WTC11 (cell line): ENCODE results near the gene SPAG5. TPM values are rescaled to one million over a fixed set of nuclear protein-coding genes. Genes with fewer than 3 reads are reported as not detected.

Experiments
- ATAC-seq: fragments of 200-7000 bp; cut with Tn5 transposase; 2 replicates; pipeline ENCODE4 v1.10.0; 2021; ENCODE audit warnings: mild to moderate bottlenecking, moderate library complexity
- CTCF ChIA-PET: fragments of 300-600 bp; sonication (Branson Sonifier 250); formaldehyde crosslinking; loops from one replicate; lab custom pipeline; 2021; ENCODE audit warnings: antibody characterized with exemption; lab: Charles Lee
- POLR2A ChIA-PET: fragments of 350-600 bp; sonication (Branson Sonifier 250); formaldehyde crosslinking; loops from one replicate; lab custom pipeline; 2021; ENCODE audit warnings: antibody characterized with exemption; lab: Charles Lee
- DNase-seq: peaks from one replicate; pipeline ENCODE4 v3.0.0; 2021; ENCODE audit warnings: low spot score
- H3K27ac Mint-ChIP-seq: 2 replicates; pipeline ENCODE4 v1.8.0; 2021; ENCODE audit warnings: mixed read lengths
- H3K27me3 Mint-ChIP-seq: 2 replicates; pipeline ENCODE4 v1.8.0; 2021; ENCODE audit warnings: low read depth, mild to moderate bottlenecking, moderate library complexity, mixed read lengths
- H3K36me3 Mint-ChIP-seq: 2 replicates; pipeline ENCODE4 v1.8.0; 2021; ENCODE audit warnings: mixed read lengths
- H3K4me1 Mint-ChIP-seq: 2 replicates; pipeline ENCODE4 v1.8.0; 2022; ENCODE audit warnings: mixed read lengths
- H3K4me3 Mint-ChIP-seq: 2 replicates; pipeline ENCODE4 v1.8.0; 2021; ENCODE audit warnings: mild to moderate bottlenecking, moderate library complexity, mixed read lengths
- H3K9me3 Mint-ChIP-seq: 2 replicates; pipeline ENCODE4 v1.8.0; 2021; ENCODE audit warnings: mixed read lengths
- ATF3 ChIP-seq: sonication (generic); formaldehyde crosslinking; conservative IDR thresholded peaks from 2 replicates; pipeline ENCODE4 v1.8.1; 2022; ENCODE audit warnings: mild to moderate bottlenecking, missing genetic modification reagents
- E2F1 ChIP-seq: sonication (generic); formaldehyde crosslinking; IDR thresholded peaks from 2 replicates; pipeline ENCODE4 v1.8.0; 2022; ENCODE audit warnings: mild to moderate bottlenecking, missing genetic modification reagents
- JUN ChIP-seq: sonication (generic); formaldehyde crosslinking; IDR thresholded peaks from 2 replicates; pipeline ENCODE4 v1.8.0; 2023; ENCODE audit warnings: mild to moderate bottlenecking, missing genetic modification reagents
- MXD4 ChIP-seq: fragments of 250-450 bp; sonication (Bioruptor Pico); IDR thresholded peaks from 2 replicates; pipeline ENCODE4 v1.8.0; 2021; ENCODE audit warnings: mild to moderate bottlenecking, moderate library complexity, borderline replicate concordance
- NFE2L1 ChIP-seq: sonication (generic); formaldehyde crosslinking; IDR thresholded peaks from 2 replicates; pipeline ENCODE4 v1.8.1; 2023; ENCODE audit warnings: missing genetic modification reagents
- RELA ChIP-seq: sonication (generic); formaldehyde crosslinking; IDR thresholded peaks from 2 replicates; pipeline ENCODE4 v1.8.1; 2022; ENCODE audit warnings: missing genetic modification reagents, mild to moderate bottlenecking, borderline replicate concordance
- TEAD4 ChIP-seq: sonication (generic); formaldehyde crosslinking; IDR thresholded peaks from 2 replicates; pipeline ENCODE4 v1.8.0; 2022; ENCODE audit warnings: mild to moderate bottlenecking, missing genetic modification reagents
- TP53 ChIP-seq: sonication (generic); formaldehyde crosslinking; IDR thresholded peaks from 2 replicates; pipeline ENCODE4 v1.8.1; 2023; ENCODE audit warnings: mild to moderate bottlenecking, missing genetic modification reagents
- ZNF263 ChIP-seq: sonication (generic); formaldehyde crosslinking; IDR thresholded peaks from 2 replicates; pipeline ENCODE4 v1.8.1; 2022; ENCODE audit warnings: low read depth, mild to moderate bottlenecking, moderate library complexity, missing genetic modification reagents
- ZNF317 ChIP-seq: sonication (generic); formaldehyde crosslinking; IDR thresholded peaks from 2 replicates; pipeline ENCODE4 v1.8.1; 2023; ENCODE audit warnings: low read depth, mild to moderate bottlenecking, moderate library complexity, missing genetic modification reagents, borderline replicate concordance
- total RNA-seq: library from RNA; stranded (reverse); gene quantifications from 3 replicates; pipeline ENCODE4 v1.2.3, GENCODE V29; 2021
- TF ChIP-seq, protein P1 (sequence below): sonication (generic); formaldehyde crosslinking; IDR thresholded peaks from 2 replicates; pipeline ENCODE4 v1.8.1; 2022; ENCODE audit warnings: missing genetic modification reagents, borderline replicate concordance
- TF ChIP-seq, protein P2 (sequence below): sonication (generic); formaldehyde crosslinking; IDR thresholded peaks from 2 replicates; pipeline ENCODE4 v1.8.1; 2023; ENCODE audit warnings: mild to moderate bottlenecking, missing genetic modification reagents
- TF ChIP-seq, protein P3 (sequence below): sonication (generic); formaldehyde crosslinking; IDR thresholded peaks from 2 replicates; pipeline ENCODE4 v1.8.1; 2023; ENCODE audit warnings: mild to moderate bottlenecking, missing genetic modification reagents, moderate library complexity
- TF ChIP-seq, protein P4 (sequence below): sonication (generic); formaldehyde crosslinking; conservative IDR thresholded peaks from 2 replicates; pipeline ENCODE4 v1.8.1; 2023; ENCODE audit warnings: mild to moderate bottlenecking, low read depth, missing genetic modification reagents, moderate library complexity
- TF ChIP-seq, protein P5 (sequence below): sonication (generic); formaldehyde crosslinking; IDR thresholded peaks from 2 replicates; pipeline ENCODE4 v1.8.0; 2022; ENCODE audit warnings: mild to moderate bottlenecking, missing genetic modification reagents
- TF ChIP-seq, protein P6 (sequence below): fragments of 250-450 bp; sonication (Bioruptor Pico); IDR thresholded peaks from 2 replicates; pipeline ENCODE4 v1.9.0; 2021; ENCODE audit warnings: mild to moderate bottlenecking, borderline replicate concordance

SPAG5 gene
- total RNA-seq, 1 experiment from 2014 or later: 146 TPM

DNA sequence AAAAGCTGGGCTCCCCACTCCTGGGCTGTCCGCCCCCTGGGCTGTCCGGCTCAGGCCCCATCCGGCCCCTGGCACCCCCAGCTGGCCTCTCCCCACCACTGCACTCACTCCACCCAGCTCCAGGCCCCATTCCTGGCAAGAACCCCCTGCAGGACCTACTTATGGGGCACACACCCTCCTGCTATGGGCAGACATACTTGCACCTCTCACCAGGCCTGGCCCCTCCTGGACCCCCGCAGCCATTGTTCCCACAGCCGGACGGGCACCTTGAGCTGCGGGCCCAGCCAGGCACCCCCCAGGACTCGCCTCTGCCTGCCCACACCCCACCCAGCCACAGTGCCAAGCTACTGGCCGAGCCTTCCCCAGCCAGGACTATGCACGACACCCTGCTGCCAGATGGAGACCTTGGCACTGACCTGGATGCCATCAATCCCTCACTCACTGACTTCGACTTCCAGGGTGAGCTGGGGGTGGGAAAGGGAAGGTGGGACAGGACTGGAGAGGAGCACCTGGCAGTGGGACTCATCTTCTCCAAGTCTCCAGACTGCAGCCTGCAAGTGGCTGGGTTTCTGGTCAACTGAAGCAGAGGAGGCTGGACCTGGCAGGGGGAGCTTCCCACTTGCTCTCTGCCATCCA, 64.0 kb downstream of the SPAG5 start:
- CTCF ChIA-PET: interaction anchor here (0.6 to 1.9 kb wide), 7 partner anchors 11 to 105 kb away, joined by 3 to 12 read pairs (median 4); partner anchors contain the start of genes FOXN1 and UNC119
- H3K4me3 Mint-ChIP-seq: no peak overlapping the region
- DNase-seq: no peak
- H3K27me3 Mint-ChIP-seq: no peaks in the 10 kb centered on the region
- no peaks in the 10 kb centered on the region for H3K36me3 Mint-ChIP-seq
- TF ChIP-seq TEAD4 (CRISPR knock-in tag) (no peak), ZNF263 (CRISPR knock-in tag) (no peak), NFE2L1 (CRISPR knock-in tag) (no peak), TP53 (CRISPR knock-in tag) (no peak), MXD4 (CRISPR knock-in tag) (no peak)
- TF ChIP-seq, protein P1, sequence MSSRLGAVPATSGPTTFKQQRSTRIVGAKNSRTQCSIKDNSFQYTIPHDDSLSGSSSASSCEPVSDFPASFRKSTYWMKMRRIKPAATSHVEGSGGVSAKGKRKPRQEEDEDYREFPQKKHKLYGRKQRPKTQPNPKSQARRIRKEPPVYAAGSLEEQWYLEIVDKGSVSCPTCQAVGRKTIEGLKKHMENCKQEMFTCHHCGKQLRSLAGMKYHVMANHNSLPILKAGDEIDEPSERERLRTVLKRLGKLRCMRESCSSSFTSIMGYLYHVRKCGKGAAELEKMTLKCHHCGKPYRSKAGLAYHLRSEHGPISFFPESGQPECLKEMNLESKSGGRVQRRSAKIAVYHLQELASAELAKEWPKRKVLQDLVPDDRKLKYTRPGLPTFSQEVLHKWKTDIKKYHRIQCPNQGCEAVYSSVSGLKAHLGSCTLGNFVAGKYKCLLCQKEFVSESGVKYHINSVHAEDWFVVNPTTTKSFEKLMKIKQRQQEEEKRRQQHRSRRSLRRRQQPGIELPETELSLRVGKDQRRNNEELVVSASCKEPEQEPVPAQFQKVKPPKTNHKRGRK (CRISPR knock-in tag): no peak
- TF ChIP-seq, protein P2, sequence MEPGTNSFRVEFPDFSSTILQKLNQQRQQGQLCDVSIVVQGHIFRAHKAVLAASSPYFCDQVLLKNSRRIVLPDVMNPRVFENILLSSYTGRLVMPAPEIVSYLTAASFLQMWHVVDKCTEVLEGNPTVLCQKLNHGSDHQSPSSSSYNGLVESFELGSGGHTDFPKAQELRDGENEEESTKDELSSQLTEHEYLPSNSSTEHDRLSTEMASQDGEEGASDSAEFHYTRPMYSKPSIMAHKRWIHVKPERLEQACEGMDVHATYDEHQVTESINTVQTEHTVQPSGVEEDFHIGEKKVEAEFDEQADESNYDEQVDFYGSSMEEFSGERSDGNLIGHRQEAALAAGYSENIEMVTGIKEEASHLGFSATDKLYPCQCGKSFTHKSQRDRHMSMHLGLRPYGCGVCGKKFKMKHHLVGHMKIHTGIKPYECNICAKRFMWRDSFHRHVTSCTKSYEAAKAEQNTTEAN (CRISPR knock-in tag): no peak
- TF ChIP-seq, protein P3, sequence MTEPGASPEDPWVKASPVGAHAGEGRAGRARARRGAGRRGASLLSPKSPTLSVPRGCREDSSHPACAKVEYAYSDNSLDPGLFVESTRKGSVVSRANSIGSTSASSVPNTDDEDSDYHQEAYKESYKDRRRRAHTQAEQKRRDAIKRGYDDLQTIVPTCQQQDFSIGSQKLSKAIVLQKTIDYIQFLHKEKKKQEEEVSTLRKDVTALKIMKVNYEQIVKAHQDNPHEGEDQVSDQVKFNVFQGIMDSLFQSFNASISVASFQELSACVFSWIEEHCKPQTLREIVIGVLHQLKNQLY (CRISPR knock-in tag): no peak
- TF ChIP-seq, protein P4, sequence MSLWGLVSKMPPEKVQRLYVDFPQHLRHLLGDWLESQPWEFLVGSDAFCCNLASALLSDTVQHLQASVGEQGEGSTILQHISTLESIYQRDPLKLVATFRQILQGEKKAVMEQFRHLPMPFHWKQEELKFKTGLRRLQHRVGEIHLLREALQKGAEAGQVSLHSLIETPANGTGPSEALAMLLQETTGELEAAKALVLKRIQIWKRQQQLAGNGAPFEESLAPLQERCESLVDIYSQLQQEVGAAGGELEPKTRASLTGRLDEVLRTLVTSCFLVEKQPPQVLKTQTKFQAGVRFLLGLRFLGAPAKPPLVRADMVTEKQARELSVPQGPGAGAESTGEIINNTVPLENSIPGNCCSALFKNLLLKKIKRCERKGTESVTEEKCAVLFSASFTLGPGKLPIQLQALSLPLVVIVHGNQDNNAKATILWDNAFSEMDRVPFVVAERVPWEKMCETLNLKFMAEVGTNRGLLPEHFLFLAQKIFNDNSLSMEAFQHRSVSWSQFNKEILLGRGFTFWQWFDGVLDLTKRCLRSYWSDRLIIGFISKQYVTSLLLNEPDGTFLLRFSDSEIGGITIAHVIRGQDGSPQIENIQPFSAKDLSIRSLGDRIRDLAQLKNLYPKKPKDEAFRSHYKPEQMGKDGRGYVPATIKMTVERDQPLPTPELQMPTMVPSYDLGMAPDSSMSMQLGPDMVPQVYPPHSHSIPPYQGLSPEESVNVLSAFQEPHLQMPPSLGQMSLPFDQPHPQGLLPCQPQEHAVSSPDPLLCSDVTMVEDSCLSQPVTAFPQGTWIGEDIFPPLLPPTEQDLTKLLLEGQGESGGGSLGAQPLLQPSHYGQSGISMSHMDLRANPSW (CRISPR knock-in tag): no peak
- TF ChIP-seq, protein P5, sequence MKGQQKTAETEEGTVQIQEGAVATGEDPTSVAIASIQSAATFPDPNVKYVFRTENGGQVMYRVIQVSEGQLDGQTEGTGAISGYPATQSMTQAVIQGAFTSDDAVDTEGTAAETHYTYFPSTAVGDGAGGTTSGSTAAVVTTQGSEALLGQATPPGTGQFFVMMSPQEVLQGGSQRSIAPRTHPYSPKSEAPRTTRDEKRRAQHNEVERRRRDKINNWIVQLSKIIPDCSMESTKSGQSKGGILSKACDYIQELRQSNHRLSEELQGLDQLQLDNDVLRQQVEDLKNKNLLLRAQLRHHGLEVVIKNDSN (CRISPR knock-in tag): no peak
- POLR2A ChIA-PET: no interaction called here
- H3K27ac Mint-ChIP-seq: no peak overlapping the region
- H3K9me3 Mint-ChIP-seq: no peaks in the 10 kb centered on the region
- no peaks in the 10 kb centered on the region for H3K4me1 Mint-ChIP-seq
- no peak for ATAC-seq

GRCh38 chr17:28533091-28533807, 65.6 kb downstream of the SPAG5 start:
- H3K4me1 Mint-ChIP-seq: no peaks in the 10 kb centered on the region
- peak; percentile 52 for ATAC-seq
- H3K4me3 Mint-ChIP-seq: no peak overlapping the region
- H3K27me3 Mint-ChIP-seq: no peaks in the 10 kb centered on the region
- POLR2A ChIA-PET: no interaction called here
- DNase-seq: no peak
- no peaks in the 10 kb centered on the region for H3K9me3 Mint-ChIP-seq
- H3K36me3 Mint-ChIP-seq: no peaks in the 10 kb centered on the region
- no peak overlapping the region for H3K27ac Mint-ChIP-seq
- CTCF ChIA-PET: interaction anchor here (0.7 to 2.2 kb wide), 3 partner anchors 13 to 34 kb away, joined by 3 to 5 read pairs (median 4); no protein-coding TSS in a partner anchor
- TF ChIP-seq E2F1 (CRISPR knock-in tag) (no peak), JUN (no peak), TP53 (CRISPR knock-in tag) (no peak), ATF3 (CRISPR knock-in tag) (no peak), RELA (no peak), ZNF317 (no peak)
- TF ChIP-seq, protein P6, sequence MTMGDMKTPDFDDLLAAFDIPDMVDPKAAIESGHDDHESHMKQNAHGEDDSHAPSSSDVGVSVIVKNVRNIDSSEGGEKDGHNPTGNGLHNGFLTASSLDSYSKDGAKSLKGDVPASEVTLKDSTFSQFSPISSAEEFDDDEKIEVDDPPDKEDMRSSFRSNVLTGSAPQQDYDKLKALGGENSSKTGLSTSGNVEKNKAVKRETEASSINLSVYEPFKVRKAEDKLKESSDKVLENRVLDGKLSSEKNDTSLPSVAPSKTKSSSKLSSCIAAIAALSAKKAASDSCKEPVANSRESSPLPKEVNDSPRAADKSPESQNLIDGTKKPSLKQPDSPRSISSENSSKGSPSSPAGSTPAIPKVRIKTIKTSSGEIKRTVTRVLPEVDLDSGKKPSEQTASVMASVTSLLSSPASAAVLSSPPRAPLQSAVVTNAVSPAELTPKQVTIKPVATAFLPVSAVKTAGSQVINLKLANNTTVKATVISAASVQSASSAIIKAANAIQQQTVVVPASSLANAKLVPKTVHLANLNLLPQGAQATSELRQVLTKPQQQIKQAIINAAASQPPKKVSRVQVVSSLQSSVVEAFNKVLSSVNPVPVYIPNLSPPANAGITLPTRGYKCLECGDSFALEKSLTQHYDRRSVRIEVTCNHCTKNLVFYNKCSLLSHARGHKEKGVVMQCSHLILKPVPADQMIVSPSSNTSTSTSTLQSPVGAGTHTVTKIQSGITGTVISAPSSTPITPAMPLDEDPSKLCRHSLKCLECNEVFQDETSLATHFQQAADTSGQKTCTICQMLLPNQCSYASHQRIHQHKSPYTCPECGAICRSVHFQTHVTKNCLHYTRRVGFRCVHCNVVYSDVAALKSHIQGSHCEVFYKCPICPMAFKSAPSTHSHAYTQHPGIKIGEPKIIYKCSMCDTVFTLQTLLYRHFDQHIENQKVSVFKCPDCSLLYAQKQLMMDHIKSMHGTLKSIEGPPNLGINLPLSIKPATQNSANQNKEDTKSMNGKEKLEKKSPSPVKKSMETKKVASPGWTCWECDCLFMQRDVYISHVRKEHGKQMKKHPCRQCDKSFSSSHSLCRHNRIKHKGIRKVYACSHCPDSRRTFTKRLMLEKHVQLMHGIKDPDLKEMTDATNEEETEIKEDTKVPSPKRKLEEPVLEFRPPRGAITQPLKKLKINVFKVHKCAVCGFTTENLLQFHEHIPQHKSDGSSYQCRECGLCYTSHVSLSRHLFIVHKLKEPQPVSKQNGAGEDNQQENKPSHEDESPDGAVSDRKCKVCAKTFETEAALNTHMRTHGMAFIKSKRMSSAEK (CRISPR knock-in tag): no peak
- TF ChIP-seq, protein P1 (CRISPR knock-in tag): no peak
